Adipocyte (in vitro differentiated cells): Measurements from ENCODE around the gene WDR27.
"Not testable (repeated sequence)": the region's sequence is repeated elsewhere in the genome, so short reads cannot be mapped to it uniquely, and the experiment has no call there.

ENCODE experiments used
- DNase-seq: peaks from one replicate; pipeline ENCODE4 v3.0.0-alpha.2; 2015; ENCODE audit warnings: low read depth
- H3K27me3 ChIP-seq: replicated peaks from 2 replicates; pipeline ENCODE4 v1.7.0; 2013; ENCODE audit warnings: mild to moderate bottlenecking, low read length, moderate library complexity; ENCODE audit not compliant: control insufficient read depth, insufficient read depth
- H3K36me3 ChIP-seq: 2 replicates; pipeline ENCODE4 v1.7.0; 2013; ENCODE audit warnings: low read length, mild to moderate bottlenecking, moderate library complexity; ENCODE audit not compliant: control insufficient read depth, insufficient read depth, severe bottlenecking
- H3K4me1 ChIP-seq: 2 replicates; pipeline ENCODE4 v1.7.0; 2013; ENCODE audit warnings: mild to moderate bottlenecking, low read length, moderate library complexity; ENCODE audit not compliant: control insufficient read depth, insufficient read depth
- H3K4me3 ChIP-seq: 2 replicates; pipeline ENCODE4 v1.7.0; 2013; ENCODE audit warnings: mild to moderate bottlenecking, low read length, moderate library complexity
- H3K9ac ChIP-seq: 2 replicates; pipeline ENCODE4 v1.7.0; 2013; ENCODE audit warnings: mild to moderate bottlenecking, low read length, moderate library complexity
- H3K9me3 ChIP-seq: 2 replicates; pipeline ENCODE4 v1.7.0; 2013; ENCODE audit warnings: mild to moderate bottlenecking, low read length, moderate library complexity; ENCODE audit not compliant: control insufficient read depth

The WDR27 gene

GRCh38 chr6:169490830-169491229 lies 211.0 kb downstream of the WDR27 start:
- Histone ChIP-seq H3K4me3 (no peak overlapping the region), H3K9ac (peak overlapping the region; percentile 28), H3K4me1 (peaks cover 31% of the 10 kb centered on the region), H3K36me3 (no peaks in the 10 kb centered on the region), H3K27me3 (no peaks in the 10 kb centered on the region), H3K9me3 (no peaks in the 10 kb centered on the region)
- peak; percentile 2 for DNase-seq

GRCh38 chr6:169490246-169490641 lies 211.6 kb downstream of the WDR27 start:
- H3K36me3 ChIP-seq, result no peaks in the 10 kb centered on the region
- no peaks in the 10 kb centered on the region for H3K9me3 ChIP-seq
- peaks cover 29% of the 10 kb centered on the region for H3K4me1 ChIP-seq
- H3K9ac ChIP-seq, result peak overlapping the region; percentile 28
- H3K27me3 ChIP-seq, result no peaks in the 10 kb centered on the region
- no peak overlapping the region for H3K4me3 ChIP-seq
- DNase-seq, result no peak

GRCh38 chr6:169489563-169490245 lies 212.1 kb downstream of the WDR27 start:
- peak; percentile 36 for DNase-seq
- Histone ChIP-seq H3K36me3 (no peaks in the 10 kb centered on the region), H3K9me3 (no peaks in the 10 kb centered on the region), H3K4me1 (peaks cover 26% of the 10 kb centered on the region), H3K9ac (peak overlapping the region; percentile 28), H3K27me3 (no peaks in the 10 kb centered on the region), H3K4me3 (no peak overlapping the region)

GRCh38 chr6:169487579-169488436 lies 214.0 kb downstream of the WDR27 start:
- Histone ChIP-seq H3K4me1 (peaks cover 26% of the 10 kb centered on the region), H3K4me3 (no peak overlapping the region), H3K27me3 (no peaks in the 10 kb centered on the region), H3K9ac (no peak overlapping the region), H3K9me3 (peaks cover 7% of the 10 kb centered on the region), H3K36me3 (no peaks in the 10 kb centered on the region)
- peak; percentile 36 for DNase-seq

- Histone ChIP-seq H3K4me3 (no peak overlapping the region), H3K4me1 (peaks cover 3% of the 10 kb centered on the region), H3K36me3 (no peaks in the 10 kb centered on the region), H3K27me3 (no peaks in the 10 kb centered on the region), H3K9ac (no peak overlapping the region), H3K9me3 (peaks cover 24% of the 10 kb centered on the region)
- DNase-seq, result no peak
Observed at GRCh38 chr6:169479783-169480495, 221.9 kb downstream of the WDR27 start.

- Histone ChIP-seq H3K4me3 (peak overlapping the region; percentile 52), H3K9me3 (peaks cover 23% of the 10 kb centered on the region), H3K27me3 (no peaks in the 10 kb centered on the region)
Observed at GRCh38 chr6:169474362-169474761, 227.5 kb downstream of the WDR27 start.

GRCh38 chr6:169473663-169474062 lies 228.2 kb downstream of the WDR27 start:
- peaks cover 10% of the 10 kb centered on the region for H3K4me1 ChIP-seq
- no peak overlapping the region for H3K9ac ChIP-seq
- H3K27me3 ChIP-seq, result no peaks in the 10 kb centered on the region
- H3K9me3 ChIP-seq, result peaks cover 23% of the 10 kb centered on the region
- DNase-seq, result no peak
- H3K4me3 ChIP-seq, result no peak overlapping the region
- no peaks in the 10 kb centered on the region for H3K36me3 ChIP-seq

More at GRCh38 chr6:169474362-169474761, 227.5 kb downstream of the WDR27 start:
- DNase-seq, result no peak
- Histone ChIP-seq H3K36me3 (no peaks in the 10 kb centered on the region), H3K4me1 (peaks cover 7% of the 10 kb centered on the region), H3K9ac (no peak overlapping the region)

- H3K9me3 ChIP-seq, result peaks cover 29% of the 10 kb centered on the region
- DNase-seq, result no peak
- H3K27me3 ChIP-seq, result no peaks in the 10 kb centered on the region
Observed at GRCh38 chr6:169472786-169473416, 228.9 kb downstream of the WDR27 start.

GRCh38 chr6:169470790-169471189 lies 231.0 kb downstream of the WDR27 start:
- H3K9ac ChIP-seq, result no peak overlapping the region
- H3K4me1 ChIP-seq, result peaks cover 7% of the 10 kb centered on the region
- no peak overlapping the region for H3K4me3 ChIP-seq
- H3K9me3 ChIP-seq, result peaks cover 29% of the 10 kb centered on the region
- DNase-seq, result no peak
- H3K36me3 ChIP-seq, result no peaks in the 10 kb centered on the region
- no peaks in the 10 kb centered on the region for H3K27me3 ChIP-seq

More at GRCh38 chr6:169472786-169473416, 228.9 kb downstream of the WDR27 start:
- peaks cover 7% of the 10 kb centered on the region for H3K4me1 ChIP-seq
- no peak overlapping the region for H3K4me3 ChIP-seq
- H3K36me3 ChIP-seq, result no peaks in the 10 kb centered on the region
- H3K9ac ChIP-seq, result no peak overlapping the region

GRCh38 chr6:169469028-169469427 lies 232.8 kb downstream of the WDR27 start:
- H3K4me1 ChIP-seq, result peaks cover 7% of the 10 kb centered on the region
- no peaks in the 10 kb centered on the region for H3K36me3 ChIP-seq
- peaks cover 12% of the 10 kb centered on the region for H3K9me3 ChIP-seq
- no peak overlapping the region for H3K9ac ChIP-seq
- H3K27me3 ChIP-seq, result no peaks in the 10 kb centered on the region
- H3K4me3 ChIP-seq, result no peak overlapping the region
- no peak for DNase-seq

- not testable (repeated sequence) for H3K4me3 ChIP-seq
Observed at GRCh38 chr6:169467755-169468154, 234.1 kb downstream of the WDR27 start.

More at GRCh38 chr6:169467755-169468154, 234.1 kb downstream of the WDR27 start:
- not testable (repeated sequence) for H3K36me3 ChIP-seq, H3K27me3 ChIP-seq, H3K4me1 ChIP-seq, DNase-seq, H3K9ac ChIP-seq
- peaks cover 12% of the 10 kb centered on the region for H3K9me3 ChIP-seq
